SJCRH30 (cell line): Measurements from ENCODE around the gene SPAG9. TPM values are rescaled to one million over a fixed set of nuclear protein-coding genes. Genes with fewer than 3 reads are reported as not detected.

Experiments
- DNase-seq, 2 experiments: peaks; one replicate each; pipeline ENCODE4 v3.0.0-alpha.2; 2015 to 2020
- H3K27ac ChIP-seq: fragments of 250-450 bp; sonication (Bioruptor Pico); 2 replicates; pipeline ENCODE4 v1.5.1; 2020; ENCODE audit warnings: mild to moderate bottlenecking, moderate library complexity
- H3K27me3 ChIP-seq: fragments of 250-450 bp; sonication (Bioruptor Pico); 2 replicates; pipeline ENCODE4 v1.5.1; 2020; ENCODE audit warnings: mild to moderate bottlenecking, moderate library complexity
- H3K36me3 ChIP-seq: fragments of 250-450 bp; sonication (Bioruptor Pico); 2 replicates; pipeline ENCODE4 v1.5.1; 2020; ENCODE audit warnings: mild to moderate bottlenecking, moderate library complexity
- H3K4me1 ChIP-seq: fragments of 250-450 bp; sonication (Bioruptor Pico); 2 replicates; pipeline ENCODE4 v1.5.1; 2020; ENCODE audit warnings: mild to moderate bottlenecking, moderate library complexity
- H3K4me3 ChIP-seq: fragments of 250-450 bp; sonication (Bioruptor Pico); 2 replicates; pipeline ENCODE4 v1.5.1; 2020; ENCODE audit warnings: mild to moderate bottlenecking, moderate library complexity
- H3K9me3 ChIP-seq: fragments of 250-450 bp; sonication (Bioruptor Pico); replicated peaks from 2 replicates; pipeline ENCODE4 v1.5.1; 2020; ENCODE audit warnings: mild to moderate bottlenecking, moderate library complexity
- total RNA-seq: library from RNA; depleted of rRNA; stranded (reverse); fragments of >200 nt; shearing (Covaris generic); gene quantifications from 2 replicates; pipeline ENCODE4 v1.2.3, GENCODE V29; 2014

Gene SPAG9
- total RNA-seq, 1 experiment from 2014 or later: 42.8 TPM

DNA sequence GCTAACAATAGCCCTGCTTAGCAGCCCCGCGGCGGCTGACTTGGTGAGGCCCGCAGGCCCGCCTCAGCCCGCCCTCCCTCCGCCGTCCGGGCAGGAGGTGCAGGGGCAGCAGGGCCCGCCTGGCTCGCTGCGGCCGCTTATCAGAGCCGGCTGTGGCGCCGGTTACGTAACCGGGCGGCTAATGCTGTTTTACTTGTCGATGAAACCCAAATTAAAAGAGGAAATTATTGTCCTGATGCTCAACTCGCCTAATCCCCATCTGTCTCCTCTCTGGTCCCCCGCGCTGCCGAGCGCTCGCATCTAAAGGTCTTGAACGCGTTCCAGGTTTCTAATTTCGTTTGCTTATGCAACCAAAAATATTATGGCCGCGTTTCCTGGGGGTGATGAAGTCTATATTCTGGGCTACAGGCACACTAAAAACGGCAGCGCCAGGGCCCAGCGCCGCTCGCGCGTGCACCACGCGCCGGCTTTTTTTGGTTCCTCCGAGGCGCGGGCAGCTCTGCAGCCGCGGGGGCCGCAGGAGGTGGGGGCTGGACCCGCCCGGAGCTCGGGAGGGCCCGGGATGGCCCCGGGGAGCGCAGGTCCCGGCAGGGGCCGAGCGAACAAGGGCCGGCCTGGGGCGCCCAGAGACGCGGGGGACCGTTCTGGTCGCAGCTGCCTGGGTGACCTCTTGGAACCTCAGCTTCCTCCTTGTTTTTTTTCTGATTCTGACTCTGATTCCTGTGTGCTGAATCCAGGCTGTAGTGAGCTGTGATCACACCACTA is 189.3 kb downstream of the SPAG9 start:
- Histone ChIP-seq H3K9me3 (no peaks in the 10 kb centered on the region), H3K4me1 (peaks cover 17% of the 10 kb centered on the region), H3K27ac (peak overlapping the region; percentile 71), H3K36me3 (no peaks in the 10 kb centered on the region), H3K27me3 (no peaks in the 10 kb centered on the region), H3K4me3 (peak overlapping the region; percentile 57)
- DNase-seq: peak; percentile 79 to 84

DNA sequence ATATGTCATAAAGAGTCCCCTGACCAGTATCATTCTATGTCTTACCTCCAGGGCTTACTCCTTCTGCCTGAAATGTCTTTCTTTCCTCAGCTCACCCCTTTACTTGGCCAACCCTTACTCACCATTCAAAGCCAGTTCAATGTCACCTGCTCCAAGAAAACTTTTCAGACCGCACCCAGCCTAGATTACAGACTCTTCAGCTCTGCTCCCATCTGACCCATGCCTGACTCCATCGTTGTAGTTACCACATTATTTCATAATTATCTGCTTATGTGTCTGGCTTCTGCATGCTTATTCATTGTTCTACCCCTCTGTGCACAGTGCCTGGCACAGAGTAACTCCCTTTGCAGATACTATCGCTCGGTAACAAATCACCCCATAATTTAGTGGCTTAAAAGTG is 192.0 kb downstream of the SPAG9 start:
- Histone ChIP-seq H3K27ac (no peak overlapping the region), H3K4me3 (no peak overlapping the region), H3K36me3 (no peaks in the 10 kb centered on the region), H3K9me3 (no peaks in the 10 kb centered on the region), H3K4me1 (peaks cover 29% of the 10 kb centered on the region), H3K27me3 (no peaks in the 10 kb centered on the region)
- DNase-seq: no peak

DNA sequence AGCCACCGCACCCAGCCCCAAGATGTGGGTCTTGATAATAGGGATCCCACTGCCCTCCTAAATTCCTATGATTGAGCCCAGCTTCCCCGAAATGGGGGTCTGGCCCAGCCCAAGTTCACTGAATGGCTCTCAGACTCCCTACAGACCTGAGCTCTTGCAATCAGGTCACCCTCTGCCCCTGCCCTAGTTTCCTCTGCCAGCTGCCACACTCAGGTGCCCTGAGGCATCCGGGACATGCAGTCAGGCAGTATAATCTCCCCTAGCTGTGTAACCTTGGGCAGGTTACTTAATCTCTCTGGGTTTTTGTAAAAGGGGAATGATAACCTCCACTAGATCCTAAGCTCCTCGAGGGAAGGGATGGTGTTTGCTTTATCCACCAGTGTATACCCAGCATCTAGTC is 193.4 kb downstream of the SPAG9 start:
- H3K36me3 ChIP-seq: no peaks in the 10 kb centered on the region
- no peak for DNase-seq
- H3K4me1 ChIP-seq: peaks cover 41% of the 10 kb centered on the region
- H3K4me3 ChIP-seq: no peak overlapping the region
- H3K27ac ChIP-seq: no peak overlapping the region
- no peaks in the 10 kb centered on the region for H3K27me3 ChIP-seq
- H3K9me3 ChIP-seq: no peaks in the 10 kb centered on the region

DNA sequence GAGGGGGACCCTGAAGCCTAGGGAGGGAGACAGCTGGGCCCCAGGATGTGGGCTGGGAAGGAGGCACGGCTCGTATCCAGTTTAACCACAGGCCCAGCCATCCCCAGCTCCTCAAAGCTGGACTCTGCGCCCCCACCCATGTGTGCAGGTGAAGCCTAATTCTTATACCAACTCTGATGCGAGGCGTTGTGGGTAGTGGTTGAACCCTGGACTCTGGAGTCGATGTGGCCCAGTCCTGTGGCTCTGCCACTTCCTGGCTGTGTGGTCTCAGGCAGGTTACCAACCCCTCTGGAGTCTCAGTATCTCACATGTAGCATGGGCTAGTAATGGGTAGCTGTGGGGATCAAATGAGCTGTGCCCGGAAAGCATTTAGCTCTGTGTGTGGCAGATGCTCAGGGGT is 194.1 kb downstream of the SPAG9 start:
- Histone ChIP-seq H3K4me1 (peaks cover 42% of the 10 kb centered on the region), H3K9me3 (no peaks in the 10 kb centered on the region), H3K27ac (no peak overlapping the region), H3K27me3 (no peaks in the 10 kb centered on the region), H3K4me3 (no peak overlapping the region), H3K36me3 (no peaks in the 10 kb centered on the region)
- DNase-seq: peak in 1 of 2 experiments; percentile 49

DNA sequence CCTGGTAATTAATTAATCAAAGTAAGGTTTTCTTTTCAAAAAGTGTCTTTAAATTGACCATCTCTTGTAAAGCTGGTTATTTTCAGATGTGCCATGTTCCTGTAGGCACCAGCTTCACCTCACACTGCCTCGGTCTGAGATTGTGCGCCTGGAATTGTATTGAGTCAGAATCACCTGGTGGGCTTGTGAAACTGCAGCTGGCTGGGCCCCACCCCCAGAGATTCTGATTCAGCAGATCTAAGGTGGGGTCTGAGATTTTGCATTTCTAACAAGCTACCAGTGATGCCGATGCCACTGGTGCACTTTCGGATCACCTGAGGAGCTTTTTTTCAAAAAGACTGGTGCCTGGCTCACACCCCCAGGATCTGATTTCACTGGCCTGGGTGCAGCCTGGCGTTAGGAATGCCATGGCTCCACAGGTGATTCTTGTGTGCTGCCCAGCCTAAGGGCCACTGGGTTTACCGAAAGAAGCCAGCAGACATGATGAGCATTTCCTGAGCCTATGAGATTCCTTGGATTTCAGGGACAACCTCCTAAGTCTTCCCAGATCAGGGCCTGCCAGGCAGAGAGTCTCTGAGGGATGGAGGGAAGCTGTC is 195.3 kb downstream of the SPAG9 start:
- Histone ChIP-seq H3K36me3 (no peaks in the 10 kb centered on the region), H3K4me1 (peaks cover 42% of the 10 kb centered on the region), H3K27me3 (no peaks in the 10 kb centered on the region), H3K9me3 (no peaks in the 10 kb centered on the region), H3K27ac (no peak overlapping the region), H3K4me3 (no peak overlapping the region)
- DNase-seq: no peak

DNA sequence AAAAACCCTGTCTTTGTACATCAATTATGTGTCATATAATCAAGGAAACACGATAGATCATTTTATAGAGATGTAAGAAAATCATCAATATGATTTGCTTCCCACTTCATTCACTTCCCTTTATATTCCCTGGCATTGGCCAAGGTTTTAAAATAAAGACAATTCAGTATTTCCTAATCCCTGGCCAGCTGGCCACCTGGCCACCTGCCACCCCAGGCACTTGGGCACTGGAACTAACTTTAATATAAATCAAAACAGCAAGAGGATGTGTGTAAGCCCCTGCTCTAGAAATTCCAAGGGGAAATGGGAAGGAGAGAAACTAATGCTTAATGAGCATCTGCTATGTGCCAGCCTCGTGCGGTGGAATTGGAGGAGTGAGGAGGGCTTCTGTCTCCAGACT is 195.9 kb downstream of the SPAG9 start:
- Histone ChIP-seq H3K27me3 (no peaks in the 10 kb centered on the region), H3K36me3 (no peaks in the 10 kb centered on the region), H3K4me1 (peaks cover 45% of the 10 kb centered on the region), H3K27ac (no peak overlapping the region), H3K9me3 (no peaks in the 10 kb centered on the region), H3K4me3 (no peak overlapping the region)
- peak in 1 of 2 experiments; percentile 44 for DNase-seq

DNA sequence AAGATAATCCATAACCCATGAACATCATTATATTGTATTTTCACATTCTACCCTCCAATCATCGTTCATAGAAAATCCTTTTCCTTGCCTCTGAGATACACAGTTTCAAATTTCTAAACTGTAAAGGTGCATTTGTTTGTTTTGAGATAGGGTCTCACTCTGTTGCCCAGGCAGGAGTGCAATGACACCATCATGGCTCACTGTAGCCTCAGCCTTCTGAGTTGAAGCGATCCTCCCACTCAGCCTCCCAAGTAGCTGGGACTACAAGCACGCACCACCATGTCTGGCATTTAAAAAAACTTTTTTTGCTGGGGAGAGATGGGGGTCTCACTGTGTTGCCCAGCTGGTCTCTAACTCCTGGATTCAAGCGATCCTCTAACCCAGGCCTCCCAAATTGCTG is 196.4 kb downstream of the SPAG9 start:
- Histone ChIP-seq H3K27ac (no peak overlapping the region), H3K4me1 (peaks cover 50% of the 10 kb centered on the region)

DNA sequence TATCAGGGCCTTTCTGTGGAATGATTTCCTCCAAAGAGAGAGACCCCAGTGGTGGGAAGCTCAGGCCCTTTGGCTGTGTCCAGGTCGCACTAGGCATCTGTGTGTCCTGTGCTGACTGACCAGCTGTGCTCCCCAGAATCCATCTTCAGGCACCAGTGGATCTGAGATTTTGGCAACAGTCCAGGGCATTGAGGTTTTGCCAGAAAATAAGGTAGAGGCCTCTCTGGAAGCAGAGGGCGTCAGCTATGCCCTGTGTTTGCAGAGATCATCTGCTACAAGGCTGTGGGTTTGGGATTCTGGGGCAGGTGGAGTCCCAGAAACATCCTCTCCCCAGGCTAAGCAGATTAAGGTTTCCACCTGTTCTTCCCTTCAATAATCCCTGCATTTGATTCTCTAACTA is 197.1 kb downstream of the SPAG9 start:
- Histone ChIP-seq H3K9me3 (no peaks in the 10 kb centered on the region), H3K4me1 (peaks cover 52% of the 10 kb centered on the region), H3K36me3 (no peaks in the 10 kb centered on the region), H3K27me3 (no peaks in the 10 kb centered on the region), H3K4me3 (no peak overlapping the region), H3K27ac (no peak overlapping the region)
- peak; percentile 65 to 83 for DNase-seq

More for the DNA sequence above, 196.4 kb downstream of the SPAG9 start:
- Histone ChIP-seq H3K36me3 (no peaks in the 10 kb centered on the region), H3K27me3 (no peaks in the 10 kb centered on the region), H3K9me3 (no peaks in the 10 kb centered on the region), H3K4me3 (no peak overlapping the region)
- DNase-seq: no peak

DNA sequence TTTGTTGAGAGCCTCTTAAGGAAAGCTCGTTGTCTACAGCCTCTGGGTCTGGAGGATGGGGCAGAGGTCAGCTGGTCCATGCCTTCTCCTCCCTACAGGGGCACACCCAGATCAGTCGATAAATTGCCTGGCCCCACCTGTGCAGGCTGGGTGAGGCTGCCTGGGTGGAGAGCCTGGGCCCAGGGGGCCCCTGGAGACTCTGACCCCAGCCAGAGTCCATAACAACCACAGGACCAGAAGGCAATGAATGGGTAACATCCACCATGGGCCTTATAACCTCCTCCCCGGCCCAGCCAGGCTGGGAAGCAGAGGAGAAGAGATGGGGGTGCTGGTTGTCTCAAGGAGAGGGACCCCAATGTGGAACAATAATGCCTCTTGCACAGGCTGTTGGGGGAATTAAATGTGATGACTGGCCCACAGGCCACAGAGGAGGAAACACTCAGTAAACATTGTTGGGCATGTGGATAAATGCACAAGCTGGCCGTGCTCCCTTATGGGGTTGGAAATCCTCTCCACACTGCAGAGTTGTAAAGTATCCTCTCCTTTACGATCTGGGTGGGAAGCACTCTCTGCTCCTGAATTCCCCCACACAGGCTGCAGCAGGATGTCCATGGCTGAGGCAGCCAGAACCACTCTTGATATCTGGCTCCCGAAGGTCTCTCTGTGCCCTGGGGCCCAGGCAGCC is 197.8 kb downstream of the SPAG9 start:
- Histone ChIP-seq H3K27me3 (no peaks in the 10 kb centered on the region), H3K36me3 (no peaks in the 10 kb centered on the region)
- DNase-seq: no peak

DNA sequence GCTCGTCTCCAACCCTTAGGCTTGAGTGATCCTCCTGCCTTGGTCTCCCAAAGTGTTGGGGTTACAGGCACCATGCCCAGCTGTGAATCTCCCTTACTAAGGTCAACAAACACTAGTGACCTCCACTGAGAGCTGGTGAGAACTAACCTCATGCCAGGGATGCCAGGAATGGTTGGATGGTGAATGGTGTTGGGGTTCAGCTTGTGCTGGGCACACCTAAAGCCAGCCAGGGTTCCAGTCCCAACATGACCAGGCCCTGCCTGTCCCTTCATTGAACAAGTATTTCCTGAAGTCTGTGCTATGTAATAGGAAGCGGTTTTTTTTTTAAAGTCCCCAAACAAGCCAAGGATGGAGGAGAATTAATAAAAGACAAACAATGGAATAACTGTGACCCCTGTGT is 198.6 kb downstream of the SPAG9 start:
- no peaks in the 10 kb centered on the region for H3K9me3 ChIP-seq
- no peak overlapping the region for H3K27ac ChIP-seq
- no peaks in the 10 kb centered on the region for H3K27me3 ChIP-seq
- H3K4me3 ChIP-seq: no peak overlapping the region
- H3K36me3 ChIP-seq: no peaks in the 10 kb centered on the region
- H3K4me1 ChIP-seq: peaks cover 59% of the 10 kb centered on the region
- no peak for DNase-seq

More for the DNA sequence above, 197.8 kb downstream of the SPAG9 start:
- Histone ChIP-seq H3K27ac (no peak overlapping the region), H3K9me3 (no peaks in the 10 kb centered on the region), H3K4me3 (no peak overlapping the region), H3K4me1 (peaks cover 52% of the 10 kb centered on the region)

DNA sequence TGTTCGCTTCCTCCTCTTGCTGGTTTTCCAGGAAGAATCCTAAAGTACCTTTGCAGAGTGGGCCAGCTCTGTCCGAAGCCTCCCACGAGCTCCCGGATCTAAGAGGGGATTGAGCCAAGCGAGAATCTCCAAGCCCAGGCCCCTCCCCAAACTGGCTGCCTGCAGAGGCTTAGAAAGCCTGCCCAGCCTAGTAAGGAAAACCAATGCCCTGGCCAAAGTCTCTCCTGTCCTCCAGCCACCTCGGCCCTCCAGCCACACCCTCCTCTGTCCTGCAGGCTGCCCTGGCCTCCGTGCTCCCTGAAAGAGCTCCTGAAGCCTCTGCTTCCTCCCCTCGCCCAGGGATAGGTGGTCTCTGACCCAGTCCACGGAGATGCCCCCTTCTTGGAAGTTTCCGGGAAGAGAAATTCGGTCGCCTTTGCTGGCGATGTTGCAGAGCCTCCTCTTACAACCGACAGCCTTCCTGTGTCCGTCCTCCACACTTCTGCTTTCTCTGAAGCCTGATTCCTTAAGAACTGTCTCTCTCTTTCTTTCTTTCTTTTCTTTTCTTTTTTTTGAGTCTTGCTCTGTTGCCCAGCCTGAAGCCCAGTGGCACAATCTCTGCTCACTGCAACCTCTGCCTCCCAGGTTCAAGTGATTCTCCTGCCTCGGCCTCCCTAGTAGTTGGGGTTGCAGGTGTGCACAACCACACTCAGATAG is 199.6 kb downstream of the SPAG9 start:
- Histone ChIP-seq H3K9me3 (no peaks in the 10 kb centered on the region), H3K27me3 (no peaks in the 10 kb centered on the region), H3K36me3 (no peaks in the 10 kb centered on the region), H3K4me1 (peaks cover 62% of the 10 kb centered on the region), H3K4me3 (no peak overlapping the region), H3K27ac (no peak overlapping the region)
- DNase-seq: no peak

DNA sequence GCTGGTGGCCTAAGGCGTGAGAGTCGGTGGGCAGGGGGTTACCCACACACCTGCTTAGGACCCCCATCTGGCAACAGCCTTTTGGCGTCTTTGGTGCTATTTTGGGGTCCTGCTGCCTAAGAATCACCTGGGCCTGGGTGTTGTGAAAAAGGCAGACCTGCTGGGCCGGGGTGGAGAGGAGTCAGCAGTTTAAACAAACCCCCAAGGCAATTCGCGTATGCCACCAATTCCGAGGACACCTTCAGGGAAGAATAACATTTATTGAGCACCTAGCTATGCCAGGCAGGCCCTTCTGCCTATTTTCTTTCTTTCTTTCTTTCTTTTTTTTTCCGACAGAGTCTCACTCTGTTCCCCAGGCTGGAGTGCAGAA is 200.6 kb downstream of the SPAG9 start:
- no peaks in the 10 kb centered on the region for H3K9me3 ChIP-seq
- H3K36me3 ChIP-seq: no peaks in the 10 kb centered on the region
- H3K27ac ChIP-seq: no peak overlapping the region
- DNase-seq: no peak
- H3K4me1 ChIP-seq: peaks cover 53% of the 10 kb centered on the region
- no peaks in the 10 kb centered on the region for H3K27me3 ChIP-seq
- H3K4me3 ChIP-seq: no peak overlapping the region

DNA sequence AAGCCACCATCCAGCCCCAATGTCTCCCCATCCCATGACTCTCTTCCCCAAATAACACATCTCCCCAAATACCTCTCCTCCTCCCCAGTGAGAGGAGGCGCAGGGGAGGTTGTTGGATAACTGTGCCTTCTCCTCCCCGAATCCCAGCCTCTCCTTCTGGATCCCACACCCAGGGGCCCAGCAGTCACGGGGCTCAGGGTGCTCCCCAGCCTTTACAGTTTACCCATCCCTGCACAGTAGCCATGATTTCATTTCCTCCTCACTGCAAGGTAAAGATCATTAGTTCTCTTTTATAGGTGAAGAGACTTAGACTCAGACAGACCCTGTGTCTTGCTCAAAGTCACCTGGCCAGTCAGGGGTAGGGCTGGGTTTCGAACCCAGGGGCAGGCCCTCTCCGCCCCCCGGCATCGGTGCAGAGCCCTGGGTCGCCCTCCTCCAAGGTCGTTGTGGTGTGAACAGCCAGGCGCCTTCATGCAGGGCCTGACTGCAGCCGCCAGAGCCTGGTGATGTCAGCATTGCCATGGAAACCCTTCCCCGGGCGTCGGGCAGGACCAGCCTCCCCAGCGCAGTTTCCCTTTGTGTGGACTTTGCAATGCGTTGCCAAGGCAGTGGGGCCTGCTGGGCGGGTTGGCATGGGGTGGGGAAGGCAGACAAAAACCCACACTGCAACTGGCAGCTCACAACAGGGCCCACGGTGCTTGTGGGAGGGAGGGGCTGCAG is 201.2 kb downstream of the SPAG9 start:
- Histone ChIP-seq H3K9me3 (no peaks in the 10 kb centered on the region), H3K27me3 (no peaks in the 10 kb centered on the region), H3K36me3 (no peaks in the 10 kb centered on the region), H3K27ac (no peak overlapping the region), H3K4me1 (peaks cover 48% of the 10 kb centered on the region), H3K4me3 (no peak overlapping the region)
- DNase-seq: peak; percentile 78 to 81

DNA sequence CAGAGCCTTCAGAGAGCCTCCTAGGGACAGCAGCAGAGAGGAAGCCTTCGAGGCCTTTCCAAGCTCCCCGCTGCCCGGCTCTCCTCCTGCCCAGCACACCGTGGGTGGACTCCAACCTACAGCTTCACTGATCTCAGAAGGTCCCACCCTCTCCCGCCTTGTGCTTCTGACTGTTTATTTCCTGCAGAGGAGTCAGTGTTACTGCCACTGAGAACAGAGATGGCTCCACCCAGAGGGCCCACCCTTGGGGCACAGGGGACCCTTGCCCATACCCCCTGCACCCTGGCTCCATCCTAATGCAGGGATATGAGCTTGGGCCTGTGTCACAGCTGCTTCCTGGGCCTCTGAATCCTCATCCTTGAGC is 201.8 kb downstream of the SPAG9 start:
- Histone ChIP-seq H3K4me3 (no peak overlapping the region), H3K4me1 (peaks cover 42% of the 10 kb centered on the region), H3K9me3 (no peaks in the 10 kb centered on the region), H3K27ac (no peak overlapping the region), H3K27me3 (no peaks in the 10 kb centered on the region), H3K36me3 (no peaks in the 10 kb centered on the region)
- DNase-seq: no peak
